ENCODE results near the gene JAG1. TPM values are rescaled to one million over a fixed set of nuclear protein-coding genes. Genes with fewer than 3 reads are reported as not detected.

The JAG1 gene
- total and polyA plus RNA-seq, 12 donors: 6.8 to 22.0 (median 13.3) TPM

GRCh38 chr20:10609770-10610169 is 64.0 kb downstream of the JAG1 start:
- Histone ChIP-seq H3K27me3 (no peaks in the 10 kb centered on the region), H3K36me3 (replicated peaks in 1 of 2) (no peaks in the 10 kb centered on the region), H3K4me3 (no peak overlapping the region), H3K27ac (peak overlapping the region in 2 of 5 donors; percentile 70 to 75), H3K4me1 (replicated peaks in 1 of 2) (peaks cover 0 to 8% of the 10 kb centered on the region in 2 donors), H3K9me3 (replicated peaks in 1 of 3) (no peaks in the 10 kb centered on the region)
- intact Hi-C loops (cut with DNase I): no loop called here
- TF ChIP-seq POLR2A (IDR thresholded peaks at IDR 0.05): no peak
- TF ChIP-seq CTCF (IDR thresholded peaks at IDR 0.05): no peak
- no peak for DNase-seq

GRCh38 chr20:10609276-10609675 is 64.5 kb downstream of the JAG1 start:
- DNase-seq: peak in 6 of 7 donors; percentile 32 to 66 (median 48)
- Histone ChIP-seq H3K9me3 (replicated peaks in 1 of 3) (no peaks in the 10 kb centered on the region), H3K36me3 (replicated peaks in 1 of 2) (no peaks in the 10 kb centered on the region), H3K4me3 (no peak overlapping the region), H3K4me1 (replicated peaks in 1 of 2) (peaks cover 0 to 12% of the 10 kb centered on the region in 2 donors), H3K27ac (peak overlapping the region in 2 of 5 donors; percentile 70 to 75), H3K27me3 (no peaks in the 10 kb centered on the region)
- intact Hi-C loops (cut with DNase I): no loop called here
- no peak for TF ChIP-seq CTCF (IDR thresholded peaks at IDR 0.05)
- TF ChIP-seq POLR2A (IDR thresholded peaks at IDR 0.05): no peak
- WGBS, 4 donors: 81 to 92% (median 87%) methylated on average over 2 of the region's 2 CpGs

GRCh38 chr20:10605547-10606195 is 68.1 kb downstream of the JAG1 start:
- Histone ChIP-seq H3K36me3 (replicated peaks in 1 of 2) (no peaks in the 10 kb centered on the region), H3K27ac (peak overlapping the region in 2 of 5 donors; percentile 20 to 58), H3K4me1 (replicated peaks in 1 of 2) (peaks cover 0 to 14% of the 10 kb centered on the region in 2 donors), H3K4me3 (no peak overlapping the region), H3K9me3 (replicated peaks in 1 of 3) (no peaks in the 10 kb centered on the region), H3K27me3 (no peaks in the 10 kb centered on the region)
- TF ChIP-seq CTCF (IDR thresholded peaks at IDR 0.05) (no peak), POLR2A (IDR thresholded peaks at IDR 0.05) (no peak)
- DNase-seq: no peak
- WGBS, 4 donors: 93 to 100% (median 95%) methylated on average over 3 of the region's 3 CpGs
- intact Hi-C loops (cut with DNase I): no loop called here

- Histone ChIP-seq H3K27ac (peak overlapping the region in 2 of 5 donors; percentile 20 to 58), H3K4me1 (replicated peaks in 1 of 2) (peaks cover 0 to 14% of the 10 kb centered on the region in 2 donors), H3K9me3 (replicated peaks in 1 of 3) (no peaks in the 10 kb centered on the region), H3K36me3 (replicated peaks in 1 of 2) (no peaks in the 10 kb centered on the region), H3K4me3 (no peak overlapping the region), H3K27me3 (no peaks in the 10 kb centered on the region)
- 79 to 81% (median 80%) methylated on average over 2 of the region's 2 CpGs for WGBS, 4 donors
- TF ChIP-seq CTCF (IDR thresholded peaks at IDR 0.05) (no peak), POLR2A (IDR thresholded peaks at IDR 0.05) (no peak)
- DNase-seq: no peak
- intact Hi-C loops (cut with DNase I): no loop called here
Measured at GRCh38 chr20:10604865-10605440, 68.8 kb downstream of the JAG1 start.
